ENCODE measurements around the gene VPS37B.

DNA sequence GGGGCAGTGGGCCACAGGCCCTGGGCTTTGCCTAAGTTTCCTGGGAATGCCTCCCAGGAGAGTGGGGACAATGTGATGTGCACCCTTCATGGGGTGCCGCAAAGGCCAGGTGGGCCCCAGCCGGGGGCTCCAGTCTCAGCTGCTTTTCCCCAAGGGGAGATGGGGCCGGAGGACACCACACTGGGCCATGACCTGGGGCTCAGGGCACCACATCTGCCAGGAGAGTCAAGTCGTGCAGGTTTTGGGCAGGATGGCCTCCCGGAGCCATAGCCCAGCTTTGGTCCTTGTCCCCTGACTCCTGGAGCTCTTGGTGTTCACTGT, 48.4 kb downstream of the VPS37B start:
- TF ChIP-seq, protein P1, sequence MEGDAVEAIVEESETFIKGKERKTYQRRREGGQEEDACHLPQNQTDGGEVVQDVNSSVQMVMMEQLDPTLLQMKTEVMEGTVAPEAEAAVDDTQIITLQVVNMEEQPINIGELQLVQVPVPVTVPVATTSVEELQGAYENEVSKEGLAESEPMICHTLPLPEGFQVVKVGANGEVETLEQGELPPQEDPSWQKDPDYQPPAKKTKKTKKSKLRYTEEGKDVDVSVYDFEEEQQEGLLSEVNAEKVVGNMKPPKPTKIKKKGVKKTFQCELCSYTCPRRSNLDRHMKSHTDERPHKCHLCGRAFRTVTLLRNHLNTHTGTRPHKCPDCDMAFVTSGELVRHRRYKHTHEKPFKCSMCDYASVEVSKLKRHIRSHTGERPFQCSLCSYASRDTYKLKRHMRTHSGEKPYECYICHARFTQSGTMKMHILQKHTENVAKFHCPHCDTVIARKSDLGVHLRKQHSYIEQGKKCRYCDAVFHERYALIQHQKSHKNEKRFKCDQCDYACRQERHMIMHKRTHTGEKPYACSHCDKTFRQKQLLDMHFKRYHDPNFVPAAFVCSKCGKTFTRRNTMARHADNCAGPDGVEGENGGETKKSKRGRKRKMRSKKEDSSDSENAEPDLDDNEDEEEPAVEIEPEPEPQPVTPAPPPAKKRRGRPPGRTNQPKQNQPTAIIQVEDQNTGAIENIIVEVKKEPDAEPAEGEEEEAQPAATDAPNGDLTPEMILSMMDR (IDR thresholded peaks at IDR 0.05): no peak
- TF ChIP-seq POLR2A (IDR thresholded peaks at IDR 0.05): no peak
